ENCODE measurements around the gene PPP1R9B.

GRCh38 chr17:50164697-50164988 lies 14.2 kb upstream of the PPP1R9B start:
- TF ChIP-seq CTCF (conservative IDR thresholded peaks at IDR 0.05) (no peak), ZFX (IDR thresholded peaks at IDR 0.05) (no peak)

All from C4-2B (cell line).